OCI-LY7 (cell line): ENCODE data around the gene PHTF1. TPM values are rescaled to one million over a fixed set of nuclear protein-coding genes. Genes with fewer than 3 reads are reported as not detected.

Source experiments
- BruUV-seq: library from RNA; stranded (reverse); fragments of 400-500 nt; replicated peaks from 2 replicates; lab custom pipeline; 2021; lab: Mats Ljungman, UMichigan
- CTCF ChIA-PET: fragments of 300-600 bp; sonication (Branson Sonifier 250); formaldehyde crosslinking; loops from one replicate; lab custom pipeline; 2022; ENCODE audit warnings: antibody characterized with exemption; ENCODE audit not compliant: unreplicated experiment; lab: Charles Lee
- POLR2A ChIA-PET: fragments of 300-600 bp; sonication (Branson Sonifier 250); formaldehyde crosslinking; loops from one replicate; lab custom pipeline; 2022; ENCODE audit warnings: antibody characterized with exemption; lab: Charles Lee
- DNase-seq: peaks from one replicate; pipeline ENCODE4 v3.0.0-alpha.2; 2015; ENCODE audit warnings: low spot score
- H2AFZ ChIP-seq: fragments of 200-600 bp; sonication (generic), shearing (Covaris generic); 2 replicates; pipeline ENCODE4 v1.6.1; 2014; ENCODE audit warnings: mild to moderate bottlenecking, antibody characterized with exemption, low read length, moderate library complexity
- H3K27ac ChIP-seq: fragments of 200-600 bp; sonication (generic); 2 replicates; pipeline ENCODE4 v1.5.1; 2014; ENCODE audit warnings: mixed run types, low read depth, mild to moderate bottlenecking, moderate library complexity, low read length, inconsistent platforms; ENCODE audit not compliant: poor library complexity, severe bottlenecking
- H3K36me3 ChIP-seq: fragments of 200-600 bp; sonication (generic); 2 replicates; pipeline ENCODE4 v1.6.1; 2014; ENCODE audit warnings: mild to moderate bottlenecking, antibody characterized with exemption, low read length, moderate library complexity, mixed read lengths; ENCODE audit not compliant: insufficient read depth
- H3K4me1 ChIP-seq: fragments of 200-600 bp; sonication (generic); 2 replicates; pipeline ENCODE4 v1.5.1; 2014; ENCODE audit warnings: mild to moderate bottlenecking, low read length; ENCODE audit not compliant: insufficient read depth, poor library complexity, severe bottlenecking
- H3K4me2 ChIP-seq: fragments of 200-600 bp; sonication (generic); 2 replicates; pipeline ENCODE4 v1.6.1; 2014; ENCODE audit warnings: mild to moderate bottlenecking, low read length
- H3K4me3 ChIP-seq: fragments of 200-600 bp; sonication (generic); 2 replicates; pipeline ENCODE4 v1.5.1; 2014; ENCODE audit warnings: mild to moderate bottlenecking, low read depth, low read length; ENCODE audit not compliant: poor library complexity, severe bottlenecking
- H3K79me2 ChIP-seq: fragments of 200-600 bp; sonication (generic); 2 replicates; pipeline ENCODE4 v1.6.1; 2016; ENCODE audit warnings: low read depth, mild to moderate bottlenecking, low read length, moderate library complexity, mixed read lengths; ENCODE audit not compliant: insufficient read depth
- H3K9me2 ChIP-seq: fragments of 200-600 bp; sonication (generic); 2 replicates; pipeline ENCODE4 v1.6.1; 2016; ENCODE audit warnings: mild to moderate bottlenecking, low read length, mixed read lengths; ENCODE audit not compliant: insufficient read depth
- H3K9me3 ChIP-seq: fragments of 200-600 bp; sonication (generic); 2 replicates; pipeline ENCODE4 v1.6.1; 2014; ENCODE audit warnings: mild to moderate bottlenecking, mixed run types, low read length, mixed read lengths
- H4K20me1 ChIP-seq: fragments of 200-600 bp; sonication (generic); 2 replicates; pipeline ENCODE4 v1.6.1; 2014; ENCODE audit warnings: mild to moderate bottlenecking, antibody characterized with exemption, low read length, moderate library complexity, mixed read lengths; ENCODE audit not compliant: insufficient read depth
- CTCF ChIP-seq: fragments of 200-600 bp; sonication (generic); conservative IDR thresholded peaks from 2 replicates; pipeline ENCODE4 v1.5.1; 2014; ENCODE audit warnings: mild to moderate bottlenecking, antibody characterized with exemption, low read length, moderate library complexity, mixed read lengths
- EZH2phosphoT487 ChIP-seq: fragments of 200-600 bp; sonication (generic); IDR thresholded peaks from 2 replicates; pipeline ENCODE4 v1.6.1; 2018; ENCODE audit warnings: low read depth, borderline replicate concordance, mild to moderate bottlenecking, mixed run types, antibody characterized with exemption, low read length, moderate library complexity, mixed read lengths
- intact Hi-C: fragments of 100-400 bp; cut with micrococcal nuclease; formaldehyde crosslinking; loops from one replicate; pipeline ENCODE4 v1.10.0; 2022; ENCODE audit not compliant: unreplicated experiment
- total RNA-seq, 2 experiments: library from RNA; depleted of rRNA in 1 of 2; stranded (reverse); fragments of >200 nt in 1 of 2; shearing (Covaris generic) in 1 of 2; gene quantifications; 2 replicates each; pipeline ENCODE4 v1.2.3, GENCODE V29; 2014 to 2022

Gene PHTF1
- total RNA-seq, 2 experiments from 2014 or later, result 11.8 to 18.8 TPM

- H3K36me3 ChIP-seq, result no peaks in the 10 kb centered on the region
- ChIA-PET POLR2A (interaction anchor here (0.6 kb wide), 1 partner anchor 12 kb away, joined by 3 read pairs; no protein-coding TSS in a partner anchor), CTCF (no interaction called here)
- no peak overlapping the region for H2AFZ ChIP-seq
- no peaks in the 10 kb centered on the region for H3K9me3 ChIP-seq
- no peak overlapping the region for H3K27ac ChIP-seq
- no peaks in the 10 kb centered on the region for H3K9me2 ChIP-seq
- no peak for DNase-seq
- TF ChIP-seq CTCF (no peak), EZH2phosphoT487 (no peak)
- intact Hi-C loops, result no loop called here
- no peak overlapping the region for H3K4me2 ChIP-seq
- H3K4me3 ChIP-seq, result no peak overlapping the region
- no peaks in the 10 kb centered on the region for H4K20me1 ChIP-seq
- H3K4me1 ChIP-seq, result no peaks in the 10 kb centered on the region
- BruUV-seq, result no TSS peak
- no peaks in the 10 kb centered on the region for H3K79me2 ChIP-seq
Measured at GRCh38 chr1:113648478-113648877, 110.8 kb downstream of the PHTF1 start.

GRCh38 chr1:113647164-113647563 is 112.1 kb downstream of the PHTF1 start:
- Histone ChIP-seq H3K9me3 (no peaks in the 10 kb centered on the region), H2AFZ (no peak overlapping the region), H3K4me1 (no peaks in the 10 kb centered on the region), H3K9me2 (no peaks in the 10 kb centered on the region), H3K79me2 (no peaks in the 10 kb centered on the region), H3K4me2 (no peak overlapping the region), H3K27ac (no peak overlapping the region), H3K4me3 (no peak overlapping the region), H4K20me1 (no peaks in the 10 kb centered on the region), H3K36me3 (no peaks in the 10 kb centered on the region)
- BruUV-seq, result no TSS peak
- CTCF ChIA-PET, result no interaction called here
- no peak for DNase-seq
- POLR2A ChIA-PET, result no interaction called here
- no peak for TF ChIP-seq EZH2phosphoT487
- no peak for TF ChIP-seq CTCF
- intact Hi-C loops, result no loop called here

Other genes with a start within 250 kb of the PHTF1 start
- 10.8 and 12.5 TPM in 2 replicates for gene RSBN1, start 53.0 kb upstream of the PHTF1 start, total RNA-seq (2014; rRNA removed; shearing (Covaris generic))
- 19.0 TPM in 2 replicates for gene RSBN1, start 53.0 kb upstream of the PHTF1 start, total RNA-seq (2022)
- gene PTPN22, start 112.2 kb upstream of the PHTF1 start, total RNA-seq (2014; rRNA removed; shearing (Covaris generic)), result 27.5 and 29.4 TPM in 2 replicates
- gene PTPN22, start 112.2 kb upstream of the PHTF1 start, total RNA-seq (2022), result 53.5 and 63.0 TPM in 2 replicates
- gene BCL2L15, start 128.1 kb upstream of the PHTF1 start, total RNA-seq (2014; rRNA removed; shearing (Covaris generic)), result 0.46 and 0.82 TPM in 2 replicates
- 1.1 and 1.5 TPM in 2 replicates for gene BCL2L15, start 128.1 kb upstream of the PHTF1 start, total RNA-seq (2022)
- 37.7 and 45.3 TPM in 2 replicates for gene AP4B1, start 145.3 kb upstream of the PHTF1 start, total RNA-seq (2014; rRNA removed; shearing (Covaris generic))
- gene AP4B1, start 145.3 kb upstream of the PHTF1 start, total RNA-seq (2022), result 40.5 and 42.5 TPM in 2 replicates
- 17.3 and 20.1 TPM in 2 replicates for gene DCLRE1B, start 145.8 kb upstream of the PHTF1 start, total RNA-seq (2014; rRNA removed; shearing (Covaris generic))
- gene DCLRE1B, start 145.8 kb upstream of the PHTF1 start, total RNA-seq (2022), result 20.8 and 20.9 TPM in 2 replicates
- gene HIPK1, start 169.8 kb upstream of the PHTF1 start, total RNA-seq (2014; rRNA removed; shearing (Covaris generic)), result 17.3 and 20.4 TPM in 2 replicates
- gene HIPK1, start 169.8 kb upstream of the PHTF1 start, total RNA-seq (2022), result 50.2 and 52.6 TPM in 2 replicates
- 0.21 and 0.44 TPM in 2 replicates for gene OLFML3, start 220.0 kb upstream of the PHTF1 start, total RNA-seq (2014; rRNA removed; shearing (Covaris generic))
- 0.34 and 0.35 TPM in 2 replicates for gene OLFML3, start 220.0 kb upstream of the PHTF1 start, total RNA-seq (2022)